GM23338 (cell line): ENCODE results near the gene MYF6. TPM values are rescaled to one million over a fixed set of nuclear protein-coding genes. Genes with fewer than 3 reads are reported as not detected.

Experiments used
- ATAC-seq: fragments of 200-7000 bp; cut with Tn5 transposase; 3 replicates; pipeline ENCODE4 v1.9.1; 2020
- DNase-seq: peaks from one replicate; pipeline ENCODE4 v3.0.0-alpha.2; 2015; ENCODE audit warnings: low spot score
- H2AFZ ChIP-seq: fragments of 200-600 bp; sonication (generic); 2 replicates; pipeline ENCODE4 v1.8.0; 2016; ENCODE audit warnings: antibody characterized with exemption, mild to moderate bottlenecking, moderate library complexity
- H3F3A ChIP-seq: fragments of 200-600 bp; sonication (generic); replicated peaks from 2 replicates; pipeline ENCODE4 v1.8.0; 2017; ENCODE audit warnings: antibody characterized with exemption, mixed run types, low read depth
- H3K27ac ChIP-seq: fragments of 200-600 bp; sonication (generic); 2 replicates; pipeline ENCODE4 v1.6.1; 2016; ENCODE audit warnings: low read depth
- H3K27me3 ChIP-seq: fragments of 200-600 bp; sonication (generic); 2 replicates; pipeline ENCODE4 v1.8.0; 2016; ENCODE audit warnings: mild to moderate bottlenecking, mixed run types, moderate library complexity; ENCODE audit not compliant: insufficient read depth
- H3K36me3 ChIP-seq: fragments of 200-600 bp; sonication (generic); 2 replicates; pipeline ENCODE4 v1.8.0; 2016; ENCODE audit warnings: mild to moderate bottlenecking; ENCODE audit not compliant: insufficient read depth
- H3K4me1 ChIP-seq: fragments of 200-600 bp; sonication (generic); 2 replicates; pipeline ENCODE4 v1.8.0; 2016; ENCODE audit warnings: mild to moderate bottlenecking, moderate library complexity; ENCODE audit not compliant: insufficient read depth
- H3K4me2 ChIP-seq: fragments of 200-600 bp; sonication (generic); 2 replicates; pipeline ENCODE4 v1.7.1; 2017; ENCODE audit warnings: mixed run types
- H3K4me3 ChIP-seq: fragments of 200-600 bp; sonication (generic); 2 replicates; pipeline ENCODE4 v1.6.1; 2016; ENCODE audit warnings: mixed run types
- H3K79me2 ChIP-seq: fragments of 200-600 bp; sonication (generic); replicated peaks from 2 replicates; pipeline ENCODE4 v1.8.0; 2017; ENCODE audit warnings: mild to moderate bottlenecking; ENCODE audit not compliant: insufficient read depth
- H3K9me2 ChIP-seq: fragments of 200-600 bp; sonication (generic); 2 replicates; pipeline ENCODE4 v1.8.0; 2017; ENCODE audit not compliant: insufficient read depth
- H4K20me1 ChIP-seq: fragments of 200-600 bp; sonication (generic); replicated peaks from 2 replicates; pipeline ENCODE4 v1.8.0; 2017; ENCODE audit warnings: mild to moderate bottlenecking; ENCODE audit not compliant: insufficient read depth
- H3K27ac Mint-ChIP-seq: 2 replicates; pipeline ENCODE4 v1.8.0; 2020; ENCODE audit warnings: inconsistent platforms, mild to moderate bottlenecking, moderate library complexity, mixed read lengths
- H3K27me3 Mint-ChIP-seq: 3 replicates; pipeline ENCODE4 v1.8.0; 2022; ENCODE audit warnings: low read depth, mild to moderate bottlenecking, moderate library complexity, mixed read lengths, inconsistent platforms; ENCODE audit not compliant: insufficient read depth, poor library complexity
- H3K36me3 Mint-ChIP-seq: 3 replicates; pipeline ENCODE4 v1.8.0; 2021; ENCODE audit warnings: low read depth, mild to moderate bottlenecking, inconsistent platforms, moderate library complexity, mixed read lengths
- H3K4me1 Mint-ChIP-seq: 3 replicates; pipeline ENCODE4 v1.8.0; 2020; ENCODE audit warnings: mild to moderate bottlenecking, inconsistent platforms, mixed read lengths
- H3K4me3 Mint-ChIP-seq: 3 replicates; pipeline ENCODE4 v1.8.0; 2021; ENCODE audit warnings: moderate library complexity, mild to moderate bottlenecking, inconsistent platforms, mixed read lengths
- H3K9me3 Mint-ChIP-seq: 3 replicates; pipeline ENCODE4 v1.8.0; 2020; ENCODE audit warnings: moderate library complexity, mild to moderate bottlenecking, inconsistent platforms, mixed read lengths
- CREB1 ChIP-seq: fragments of 250-450 bp; sonication (Bioruptor Pico); IDR thresholded peaks from 2 replicates; pipeline ENCODE4 v1.5.0; 2020; ENCODE audit warnings: low read depth, mild to moderate bottlenecking, moderate library complexity
- EZH2 ChIP-seq: fragments of 200-600 bp; sonication (generic); IDR thresholded peaks from one replicate; pipeline ENCODE4 v1.8.0; 2017; ENCODE audit warnings: antibody characterized with exemption, mild to moderate bottlenecking, low read depth; ENCODE audit not compliant: unreplicated experiment
- EZH2phosphoT487 ChIP-seq: fragments of 200-600 bp; sonication (generic); IDR thresholded peaks from one replicate; pipeline ENCODE4 v1.8.1; 2018; ENCODE audit warnings: antibody characterized with exemption; ENCODE audit not compliant: unreplicated experiment
- JUNB ChIP-seq: IDR thresholded peaks from one replicate; pipeline ENCODE4 v1.6.1; 2016; ENCODE audit warnings: antibody characterized with exemption; ENCODE audit not compliant: unreplicated experiment
- NANOG ChIP-seq: IDR thresholded peaks from 2 replicates; pipeline ENCODE4 v1.6.1; 2016; ENCODE audit warnings: antibody characterized with exemption, borderline replicate concordance
- POLR2AphosphoS5 ChIP-seq: IDR thresholded peaks from 2 replicates; pipeline ENCODE4 v1.6.1; 2016; ENCODE audit warnings: antibody characterized with exemption, low read depth
- STAT1 ChIP-seq: IDR thresholded peaks from one replicate; pipeline ENCODE4 v1.6.1; 2016; ENCODE audit warnings: antibody characterized with exemption; ENCODE audit not compliant: unreplicated experiment
- ZNF114 ChIP-seq: fragments of 250-450 bp; sonication (Bioruptor Pico); IDR thresholded peaks from 2 replicates; pipeline ENCODE4 v1.5.0; 2020; ENCODE audit warnings: mild to moderate bottlenecking, moderate library complexity
- ZNF331 ChIP-seq: fragments of 250-450 bp; sonication (Bioruptor Pico); IDR thresholded peaks from 2 replicates; pipeline ENCODE4 v1.5.0; 2020; ENCODE audit warnings: low read depth, mild to moderate bottlenecking, moderate library complexity
- long read RNA-seq: library from polyadenylated mRNA; unstranded; transcript quantifications from one replicate; pipeline ENCODE4 v2.0.0, GENCODE V29; 2020; ENCODE audit not compliant: unreplicated experiment
- polyA plus RNA-seq: library from polyadenylated mRNA; unstranded; fragments of >200 nt; fragmentation: Nextera tagmentation; extraction: Ambion mirVana; gene quantifications from 2 replicates; pipeline ENCODE4 v1.2.1, GENCODE V29; 2016
- total RNA-seq: library from RNA; depleted of rRNA; stranded (reverse); fragments of >200 nt; shearing (Covaris generic); gene quantifications from 2 replicates; pipeline ENCODE4 v1.2.3, GENCODE V29; 2014; rRNA removed
- TF ChIP-seq, protein P1 (sequence below): IDR thresholded peaks from one replicate; pipeline ENCODE4 v1.6.1; 2018; ENCODE audit warnings: antibody characterized with exemption; ENCODE audit not compliant: unreplicated experiment
- TF ChIP-seq, protein P2 (sequence below): IDR thresholded peaks from 2 replicates; pipeline ENCODE4 v1.6.1; 2016; ENCODE audit warnings: antibody characterized with exemption
- TF ChIP-seq, protein P3 (sequence below): fragments of 250-450 bp; sonication (Bioruptor Pico); IDR thresholded peaks from 2 replicates; pipeline ENCODE4 v1.5.0; 2020; ENCODE audit warnings: mild to moderate bottlenecking, moderate library complexity
- TF ChIP-seq, protein P4 (sequence below), 2 experiments: fragments of 200-600 bp in 1 of 2; sonication (generic) in 1 of 2; conservative IDR thresholded peaks; 2 replicates each; pipeline versions ENCODE4 v1.5.1 to v1.6.1; 2016 to 2017; ENCODE audit warnings: antibody characterized with exemption in 2 of 2, low read depth in 2 of 2, mild to moderate bottlenecking in 2 of 2, moderate library complexity in 1 of 2

The MYF6 gene
- total RNA-seq (not detected in 2 replicates), polyA plus RNA-seq (not detected in 2 replicates)
- long read RNA-seq, result 0 reads

DNA sequence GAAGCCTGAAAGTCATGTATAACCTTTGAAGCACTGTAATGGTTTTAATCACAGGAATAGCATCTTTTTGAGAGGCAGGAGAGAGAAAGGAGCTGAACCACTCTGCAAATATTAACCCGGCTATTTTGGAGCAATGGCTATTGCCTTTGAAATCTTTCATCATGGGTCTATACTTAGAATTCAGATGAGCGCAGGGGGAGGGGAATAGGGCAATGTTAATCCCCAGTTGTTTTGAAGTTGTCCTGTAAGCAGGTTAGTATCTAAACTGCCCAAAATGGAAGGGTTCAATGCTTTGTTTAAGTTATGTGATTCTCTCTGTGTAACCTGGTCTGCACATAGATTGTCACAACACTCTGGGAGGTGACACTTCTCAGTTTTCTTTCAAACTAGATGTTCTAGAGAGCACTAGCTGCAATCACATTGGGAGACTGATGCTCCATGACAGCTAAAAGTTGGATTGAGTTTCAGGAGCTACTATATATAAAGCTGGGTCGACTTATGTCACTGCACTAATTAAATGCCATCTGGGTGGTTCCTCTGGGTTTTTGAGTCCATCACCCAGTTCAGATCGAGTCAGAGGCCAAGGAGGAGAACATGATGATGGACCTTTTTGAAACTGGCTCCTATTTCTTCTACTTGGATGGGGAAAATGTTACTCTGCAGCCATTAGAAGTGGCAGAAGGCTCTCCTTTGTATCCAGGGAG lies at the start of gene MYF6:
MYF6 (plus strand) TSS at position 509 of the 704 bp plus-strand sequence; CDS start at position 595, 86 bp downstream.
- H3K4me3 Mint-ChIP-seq, result peak within 1 kb of the TSS; percentile 76
- Histone ChIP-seq H3K4me2 (peak within 1 kb of the TSS; percentile 90), H3K9me2 (no peaks in the 10 kb centered on the region), H3K4me3 (peak within 1 kb of the TSS; percentile 50), H3K36me3 (no peaks in the 10 kb centered on the region), H3K27ac (no peak within 1 kb of the TSS), H4K20me1 (peaks cover 9% of the 10 kb centered on the region; the same call in 1 of the 2 replicates), H3F3A (peaks cover 7% of the 10 kb centered on the region; the same call in 1 of the 2 replicates), H3K27me3 (peaks cover 100% of the 10 kb centered on the region), H2AFZ (no peak within 1 kb of the TSS), H3K4me1 (peaks cover 56% of the 10 kb centered on the region), H3K79me2 (no peaks in the 10 kb centered on the region)
- H3K36me3 Mint-ChIP-seq, result no peaks in the 10 kb centered on the region
- peaks cover 52% of the 10 kb centered on the region for H3K4me1 Mint-ChIP-seq
- H3K27me3 Mint-ChIP-seq, result peaks cover 70% of the 10 kb centered on the region
- no peak for DNase-seq
- H3K9me3 Mint-ChIP-seq, result no peaks in the 10 kb centered on the region
- H3K27ac Mint-ChIP-seq, result no peak within 1 kb of the TSS
- TF ChIP-seq, protein P1, sequence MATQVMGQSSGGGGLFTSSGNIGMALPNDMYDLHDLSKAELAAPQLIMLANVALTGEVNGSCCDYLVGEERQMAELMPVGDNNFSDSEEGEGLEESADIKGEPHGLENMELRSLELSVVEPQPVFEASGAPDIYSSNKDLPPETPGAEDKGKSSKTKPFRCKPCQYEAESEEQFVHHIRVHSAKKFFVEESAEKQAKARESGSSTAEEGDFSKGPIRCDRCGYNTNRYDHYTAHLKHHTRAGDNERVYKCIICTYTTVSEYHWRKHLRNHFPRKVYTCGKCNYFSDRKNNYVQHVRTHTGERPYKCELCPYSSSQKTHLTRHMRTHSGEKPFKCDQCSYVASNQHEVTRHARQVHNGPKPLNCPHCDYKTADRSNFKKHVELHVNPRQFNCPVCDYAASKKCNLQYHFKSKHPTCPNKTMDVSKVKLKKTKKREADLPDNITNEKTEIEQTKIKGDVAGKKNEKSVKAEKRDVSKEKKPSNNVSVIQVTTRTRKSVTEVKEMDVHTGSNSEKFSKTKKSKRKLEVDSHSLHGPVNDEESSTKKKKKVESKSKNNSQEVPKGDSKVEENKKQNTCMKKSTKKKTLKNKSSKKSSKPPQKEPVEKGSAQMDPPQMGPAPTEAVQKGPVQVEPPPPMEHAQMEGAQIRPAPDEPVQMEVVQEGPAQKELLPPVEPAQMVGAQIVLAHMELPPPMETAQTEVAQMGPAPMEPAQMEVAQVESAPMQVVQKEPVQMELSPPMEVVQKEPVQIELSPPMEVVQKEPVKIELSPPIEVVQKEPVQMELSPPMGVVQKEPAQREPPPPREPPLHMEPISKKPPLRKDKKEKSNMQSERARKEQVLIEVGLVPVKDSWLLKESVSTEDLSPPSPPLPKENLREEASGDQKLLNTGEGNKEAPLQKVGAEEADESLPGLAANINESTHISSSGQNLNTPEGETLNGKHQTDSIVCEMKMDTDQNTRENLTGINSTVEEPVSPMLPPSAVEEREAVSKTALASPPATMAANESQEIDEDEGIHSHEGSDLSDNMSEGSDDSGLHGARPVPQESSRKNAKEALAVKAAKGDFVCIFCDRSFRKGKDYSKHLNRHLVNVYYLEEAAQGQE, result no peak
- TF ChIP-seq ZNF114 (CRISPR knock-in tag) (no peak), ZNF331 (CRISPR knock-in tag) (no peak), NANOG (no peak), POLR2AphosphoS5 (no peak), JUNB (no peak), STAT1 (no peak), CREB1 (no peak), EZH2phosphoT487 (no peak), EZH2 (no peak)
- TF ChIP-seq, protein P2, sequence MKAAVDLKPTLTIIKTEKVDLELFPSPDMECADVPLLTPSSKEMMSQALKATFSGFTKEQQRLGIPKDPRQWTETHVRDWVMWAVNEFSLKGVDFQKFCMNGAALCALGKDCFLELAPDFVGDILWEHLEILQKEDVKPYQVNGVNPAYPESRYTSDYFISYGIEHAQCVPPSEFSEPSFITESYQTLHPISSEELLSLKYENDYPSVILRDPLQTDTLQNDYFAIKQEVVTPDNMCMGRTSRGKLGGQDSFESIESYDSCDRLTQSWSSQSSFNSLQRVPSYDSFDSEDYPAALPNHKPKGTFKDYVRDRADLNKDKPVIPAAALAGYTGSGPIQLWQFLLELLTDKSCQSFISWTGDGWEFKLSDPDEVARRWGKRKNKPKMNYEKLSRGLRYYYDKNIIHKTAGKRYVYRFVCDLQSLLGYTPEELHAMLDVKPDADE, result no peak
- TF ChIP-seq, protein P3, sequence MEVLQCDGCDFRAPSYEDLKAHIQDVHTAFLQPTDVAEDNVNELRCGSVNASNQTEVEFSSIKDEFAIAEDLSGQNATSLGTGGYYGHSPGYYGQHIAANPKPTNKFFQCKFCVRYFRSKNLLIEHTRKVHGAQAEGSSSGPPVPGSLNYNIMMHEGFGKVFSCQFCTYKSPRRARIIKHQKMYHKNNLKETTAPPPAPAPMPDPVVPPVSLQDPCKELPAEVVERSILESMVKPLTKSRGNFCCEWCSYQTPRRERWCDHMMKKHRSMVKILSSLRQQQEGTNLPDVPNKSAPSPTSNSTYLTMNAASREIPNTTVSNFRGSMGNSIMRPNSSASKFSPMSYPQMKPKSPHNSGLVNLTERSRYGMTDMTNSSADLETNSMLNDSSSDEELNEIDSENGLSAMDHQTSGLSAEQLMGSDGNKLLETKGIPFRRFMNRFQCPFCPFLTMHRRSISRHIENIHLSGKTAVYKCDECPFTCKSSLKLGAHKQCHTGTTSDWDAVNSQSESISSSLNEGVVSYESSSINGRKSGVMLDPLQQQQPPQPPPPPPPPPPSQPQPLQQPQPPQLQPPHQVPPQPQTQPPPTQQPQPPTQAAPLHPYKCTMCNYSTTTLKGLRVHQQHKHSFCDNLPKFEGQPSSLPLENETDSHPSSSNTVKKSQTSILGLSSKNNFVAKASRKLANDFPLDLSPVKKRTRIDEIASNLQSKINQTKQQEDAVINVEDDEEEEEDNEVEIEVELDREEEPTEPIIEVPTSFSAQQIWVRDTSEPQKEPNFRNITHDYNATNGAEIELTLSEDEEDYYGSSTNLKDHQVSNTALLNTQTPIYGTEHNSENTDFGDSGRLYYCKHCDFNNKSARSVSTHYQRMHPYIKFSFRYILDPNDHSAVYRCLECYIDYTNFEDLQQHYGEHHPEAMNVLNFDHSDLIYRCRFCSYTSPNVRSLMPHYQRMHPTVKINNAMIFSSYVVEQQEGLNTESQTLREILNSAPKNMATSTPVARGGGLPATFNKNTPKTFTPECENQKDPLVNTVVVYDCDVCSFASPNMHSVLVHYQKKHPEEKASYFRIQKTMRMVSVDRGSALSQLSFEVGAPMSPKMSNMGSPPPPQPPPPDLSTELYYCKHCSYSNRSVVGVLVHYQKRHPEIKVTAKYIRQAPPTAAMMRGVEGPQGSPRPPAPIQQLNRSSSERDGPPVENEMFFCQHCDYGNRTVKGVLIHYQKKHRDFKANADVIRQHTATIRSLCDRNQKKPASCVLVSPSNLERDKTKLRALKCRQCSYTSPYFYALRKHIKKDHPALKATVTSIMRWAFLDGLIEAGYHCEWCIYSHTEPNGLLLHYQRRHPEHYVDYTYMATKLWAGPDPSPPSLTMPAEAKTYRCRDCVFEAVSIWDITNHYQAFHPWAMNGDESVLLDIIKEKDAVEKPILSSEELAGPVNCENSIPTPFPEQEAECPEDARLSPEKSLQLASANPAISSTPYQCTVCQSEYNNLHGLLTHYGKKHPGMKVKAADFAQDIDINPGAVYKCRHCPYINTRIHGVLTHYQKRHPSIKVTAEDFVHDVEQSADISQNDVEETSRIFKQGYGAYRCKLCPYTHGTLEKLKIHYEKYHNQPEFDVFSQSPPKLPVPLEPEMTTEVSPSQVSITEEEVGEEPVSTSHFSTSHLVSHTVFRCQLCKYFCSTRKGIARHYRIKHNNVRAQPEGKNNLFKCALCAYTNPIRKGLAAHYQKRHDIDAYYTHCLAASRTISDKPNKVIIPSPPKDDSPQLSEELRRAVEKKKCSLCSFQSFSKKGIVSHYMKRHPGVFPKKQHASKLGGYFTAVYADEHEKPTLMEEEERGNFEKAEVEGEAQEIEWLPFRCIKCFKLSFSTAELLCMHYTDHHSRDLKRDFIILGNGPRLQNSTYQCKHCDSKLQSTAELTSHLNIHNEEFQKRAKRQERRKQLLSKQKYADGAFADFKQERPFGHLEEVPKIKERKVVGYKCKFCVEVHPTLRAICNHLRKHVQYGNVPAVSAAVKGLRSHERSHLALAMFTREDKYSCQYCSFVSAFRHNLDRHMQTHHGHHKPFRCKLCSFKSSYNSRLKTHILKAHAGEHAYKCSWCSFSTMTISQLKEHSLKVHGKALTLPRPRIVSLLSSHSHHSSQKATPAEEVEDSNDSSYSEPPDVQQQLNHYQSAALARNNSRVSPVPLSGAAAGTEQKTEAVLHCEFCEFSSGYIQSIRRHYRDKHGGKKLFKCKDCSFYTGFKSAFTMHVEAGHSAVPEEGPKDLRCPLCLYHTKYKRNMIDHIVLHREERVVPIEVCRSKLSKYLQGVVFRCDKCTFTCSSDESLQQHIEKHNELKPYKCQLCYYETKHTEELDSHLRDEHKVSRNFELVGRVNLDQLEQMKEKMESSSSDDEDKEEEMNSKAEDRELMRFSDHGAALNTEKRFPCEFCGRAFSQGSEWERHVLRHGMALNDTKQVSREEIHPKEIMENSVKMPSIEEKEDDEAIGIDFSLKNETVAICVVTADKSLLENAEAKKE (CRISPR knock-in tag), result no peak
- TF ChIP-seq, protein P4, sequence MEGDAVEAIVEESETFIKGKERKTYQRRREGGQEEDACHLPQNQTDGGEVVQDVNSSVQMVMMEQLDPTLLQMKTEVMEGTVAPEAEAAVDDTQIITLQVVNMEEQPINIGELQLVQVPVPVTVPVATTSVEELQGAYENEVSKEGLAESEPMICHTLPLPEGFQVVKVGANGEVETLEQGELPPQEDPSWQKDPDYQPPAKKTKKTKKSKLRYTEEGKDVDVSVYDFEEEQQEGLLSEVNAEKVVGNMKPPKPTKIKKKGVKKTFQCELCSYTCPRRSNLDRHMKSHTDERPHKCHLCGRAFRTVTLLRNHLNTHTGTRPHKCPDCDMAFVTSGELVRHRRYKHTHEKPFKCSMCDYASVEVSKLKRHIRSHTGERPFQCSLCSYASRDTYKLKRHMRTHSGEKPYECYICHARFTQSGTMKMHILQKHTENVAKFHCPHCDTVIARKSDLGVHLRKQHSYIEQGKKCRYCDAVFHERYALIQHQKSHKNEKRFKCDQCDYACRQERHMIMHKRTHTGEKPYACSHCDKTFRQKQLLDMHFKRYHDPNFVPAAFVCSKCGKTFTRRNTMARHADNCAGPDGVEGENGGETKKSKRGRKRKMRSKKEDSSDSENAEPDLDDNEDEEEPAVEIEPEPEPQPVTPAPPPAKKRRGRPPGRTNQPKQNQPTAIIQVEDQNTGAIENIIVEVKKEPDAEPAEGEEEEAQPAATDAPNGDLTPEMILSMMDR (conservative IDR thresholded peaks at IDR 0.05; ENCODE audit: low read depth in 2 of 2), result no peak
- ATAC-seq, result no peak
